IMR-90 (cell line): ENCODE measurements around the gene EMX2. TPM values are rescaled to one million over a fixed set of nuclear protein-coding genes. Genes with fewer than 3 reads are reported as not detected.

Experiments
- ATAC-seq: fragments of 200-7000 bp; cut with Tn5 transposase; 2 replicates; pipeline ENCODE4 v1.9.1; 2020; ENCODE audit warnings: low read depth, mild to moderate bottlenecking, moderate library complexity
- BruUV-seq: library from RNA; stranded (reverse); fragments of 400-500 nt; replicated peaks from 2 replicates; lab custom pipeline; 2021; lab: Mats Ljungman, UMichigan
- CTCF ChIA-PET: fragments of 300-600 bp; formaldehyde crosslinking; extraction: SDS; loops from one replicate; lab custom pipeline; 2021; ENCODE audit warnings: antibody characterized with exemption; lab: Yijun Ruan, JAX
- POLR2A ChIA-PET: fragments of 300-600 bp; sonication (Branson Sonifier 250); formaldehyde crosslinking; loops from one replicate; lab custom pipeline; 2022; ENCODE audit warnings: antibody characterized with exemption; ENCODE audit not compliant: unreplicated experiment; lab: Charles Lee
- DNase-seq: peaks from one replicate; pipeline ENCODE4 v3.0.0; 2013
- H2AFZ ChIP-seq: replicated peaks from 2 replicates; pipeline ENCODE3; 2013; ENCODE audit warnings: low read length, mild to moderate bottlenecking; ENCODE audit not compliant: poor library complexity
- H2AK5ac ChIP-seq: 2 replicates; pipeline ENCODE4 v1.6.1; 2013; ENCODE audit warnings: low read depth, low read length, inconsistent platforms
- H2AK9ac ChIP-seq: replicated peaks from 2 replicates; pipeline ENCODE3; 2013; ENCODE audit warnings: mild to moderate bottlenecking, low read depth, low read length, moderate library complexity; ENCODE audit not compliant: poor library complexity
- H2BK120ac ChIP-seq: 2 replicates; pipeline ENCODE4 v1.6.1; 2013; ENCODE audit warnings: low read depth, low read length, inconsistent platforms
- H2BK15ac ChIP-seq: 3 replicates; pipeline ENCODE4 v1.6.1; 2013; ENCODE audit warnings: low read depth, low read length, inconsistent platforms
- H2BK20ac ChIP-seq: 2 replicates; pipeline ENCODE4 v1.6.1; 2013; ENCODE audit warnings: low read depth, mild to moderate bottlenecking, inconsistent platforms, low read length, moderate library complexity
- H2BK5ac ChIP-seq: 2 replicates; pipeline ENCODE4 v1.6.1; 2013; ENCODE audit warnings: mild to moderate bottlenecking, low read depth, low read length, inconsistent platforms; ENCODE audit not compliant: poor library complexity, severe bottlenecking
- H3K14ac ChIP-seq: replicated peaks from 2 replicates; pipeline ENCODE4 v1.6.1; 2013; ENCODE audit warnings: low read depth, low read length, inconsistent platforms
- H3K18ac ChIP-seq: 2 replicates; pipeline ENCODE4 v1.6.1; 2013; ENCODE audit warnings: low read depth, low read length, control low read depth
- H3K23ac ChIP-seq: 2 replicates; pipeline ENCODE4 v1.6.1; 2013; ENCODE audit warnings: low read depth, low read length, inconsistent platforms
- H3K27ac ChIP-seq: 2 replicates; pipeline ENCODE4 v1.5.1; 2013; ENCODE audit warnings: mild to moderate bottlenecking, control low read depth, low read length; ENCODE audit not compliant: insufficient read depth
- H3K27me3 ChIP-seq: 2 replicates; pipeline ENCODE4 v1.6.1; 2013; ENCODE audit warnings: low read length; ENCODE audit not compliant: control insufficient read depth, insufficient read depth
- H3K36me3 ChIP-seq: 2 replicates; pipeline ENCODE4 v1.6.1; 2013; ENCODE audit warnings: low read length, mixed read lengths; ENCODE audit not compliant: control insufficient read depth, insufficient read depth
- H3K4ac ChIP-seq: 2 replicates; pipeline ENCODE4 v1.6.1; 2013; ENCODE audit warnings: low read depth, low read length, inconsistent platforms
- H3K4me1 ChIP-seq: 2 replicates; pipeline ENCODE4 v1.6.1; 2013; ENCODE audit warnings: low read length, mixed read lengths; ENCODE audit not compliant: control insufficient read depth, insufficient read depth
- H3K4me2 ChIP-seq: 2 replicates; pipeline ENCODE4 v1.6.1; 2013; ENCODE audit warnings: low read depth, mild to moderate bottlenecking, control low read depth, low read length, moderate library complexity
- H3K4me3 ChIP-seq: 2 replicates; pipeline ENCODE4 v1.5.1; 2013; ENCODE audit warnings: low read depth, mild to moderate bottlenecking, control low read depth, low read length, moderate library complexity; ENCODE audit not compliant: insufficient read depth
- H3K56ac ChIP-seq: 2 replicates; pipeline ENCODE4 v1.6.1; 2013; ENCODE audit warnings: low read length, inconsistent platforms; ENCODE audit not compliant: insufficient read depth; ENCODE audit errors: extremely low read depth
- H3K79me1 ChIP-seq, 2 experiments: 2 replicates each; pipeline ENCODE4 v1.6.1; 2013; ENCODE audit warnings: low read length in 2 of 2, inconsistent platforms in 1 of 2, low read depth in 1 of 2
- H3K9ac ChIP-seq: 2 replicates; pipeline ENCODE4 v1.6.1; 2013; ENCODE audit warnings: low read depth, low read length, control low read depth
- H3K9me1 ChIP-seq: 2 replicates; pipeline ENCODE4 v1.6.1; 2013; ENCODE audit warnings: low read length, inconsistent platforms; ENCODE audit not compliant: insufficient read depth
- H3K9me3 ChIP-seq: 2 replicates; pipeline ENCODE4 v1.6.1; 2013; ENCODE audit warnings: low read length; ENCODE audit not compliant: control insufficient read depth, insufficient read depth
- H4K20me1 ChIP-seq: 2 replicates; pipeline ENCODE4 v1.6.1; 2013; ENCODE audit warnings: low read length, inconsistent platforms; ENCODE audit not compliant: insufficient read depth
- H4K5ac ChIP-seq: 2 replicates; pipeline ENCODE4 v1.6.1; 2013; ENCODE audit warnings: mild to moderate bottlenecking, low read depth, low read length, control low read depth
- H4K8ac ChIP-seq, 2 experiments: 2 replicates each; pipeline ENCODE4 v1.6.1; 2013; ENCODE audit warnings: low read depth in 2 of 2, low read length in 2 of 2, control low read depth in 1 of 2, inconsistent platforms in 1 of 2
- H4K91ac ChIP-seq: 2 replicates; pipeline ENCODE4 v1.6.1; 2013; ENCODE audit warnings: low read depth, low read length, inconsistent platforms; ENCODE audit not compliant: insufficient read depth
- BHLHE40 ChIP-seq: fragments of 150-350 bp; IDR thresholded peaks from 2 replicates; pipeline ENCODE4 v1.6.1; 2016; ENCODE audit warnings: mild to moderate bottlenecking, low read depth, low read length
- CEBPB ChIP-seq: IDR thresholded peaks from 2 replicates; pipeline ENCODE4 v1.6.1; 2012; ENCODE audit warnings: low read depth, low read length, improper control_type of control experiment
- CHD1 ChIP-seq: IDR thresholded peaks from 2 replicates; pipeline ENCODE4 v1.6.1; 2012; ENCODE audit warnings: low read depth, low read length, improper control_type of control experiment
- CTCF ChIP-seq: conservative IDR thresholded peaks from 2 replicates; pipeline ENCODE4 v1.5.1; 2012; ENCODE audit warnings: mild to moderate bottlenecking, low read depth, low read length, improper control_type of control experiment
- ELK1 ChIP-seq: fragments of 150-350 bp; IDR thresholded peaks from 2 replicates; pipeline ENCODE4 v1.6.1; 2016; ENCODE audit warnings: low read depth, mild to moderate bottlenecking, low read length, moderate library complexity, borderline replicate concordance
- FOS ChIP-seq: fragments of 150-350 bp; IDR thresholded peaks from 2 replicates; pipeline ENCODE4 v1.6.1; 2016; ENCODE audit warnings: low read depth, low read length
- MAFK ChIP-seq: IDR thresholded peaks from 2 replicates; pipeline ENCODE4 v1.6.1; 2012; ENCODE audit warnings: low read depth, low read length, improper control_type of control experiment
- MAZ ChIP-seq: IDR thresholded peaks from 2 replicates; pipeline ENCODE4 v1.6.1; 2012; ENCODE audit warnings: low read depth, mild to moderate bottlenecking, low read length, improper control_type of control experiment, moderate library complexity, borderline replicate concordance
- MXI1 ChIP-seq: IDR thresholded peaks from 2 replicates; pipeline ENCODE4 v1.6.1; 2012; ENCODE audit warnings: low read depth, mild to moderate bottlenecking, low read length, moderate library complexity, borderline replicate concordance
- NFE2L2 ChIP-seq: fragments of 150-350 bp; IDR thresholded peaks from 2 replicates; pipeline ENCODE4 v1.6.1; 2016; ENCODE audit warnings: low read depth, mild to moderate bottlenecking, low read length
- POLR2A ChIP-seq: IDR thresholded peaks from 2 replicates; pipeline ENCODE4 v1.6.1; 2012; ENCODE audit warnings: mild to moderate bottlenecking, low read depth, low read length
- RAD21 ChIP-seq: IDR thresholded peaks from 2 replicates; pipeline ENCODE4 v1.6.1; 2012; ENCODE audit warnings: low read length, improper control_type of control experiment
- RCOR1 ChIP-seq: IDR thresholded peaks from 2 replicates; pipeline ENCODE4 v1.6.1; 2012; ENCODE audit warnings: mild to moderate bottlenecking, low read length, improper control_type of control experiment; ENCODE audit not compliant: insufficient replicate concordance
- RFX5 ChIP-seq: IDR thresholded peaks from 2 replicates; pipeline ENCODE4 v1.8.0; 2012; ENCODE audit warnings: low read depth, mild to moderate bottlenecking, low read length, moderate library complexity
- SMC3 ChIP-seq: fragments of 150-350 bp; IDR thresholded peaks from 2 replicates; pipeline ENCODE4 v1.6.1; 2016; ENCODE audit warnings: low read depth, mild to moderate bottlenecking, antibody characterized with exemption, low read length, moderate library complexity
- USF2 ChIP-seq: fragments of 150-350 bp; IDR thresholded peaks from 2 replicates; pipeline ENCODE4 v1.6.1; 2017; ENCODE audit warnings: mild to moderate bottlenecking, antibody characterized with exemption, low read length, low read depth
- WGBS, 2 experiments: methylation state at CpG; one replicate each; pipeline versions ENCODE4 v1.1.5 to v1.1.7; 2013; ENCODE audit warnings: missing lambda C conversion rate in 2 of 2; ENCODE audit not compliant: insufficient read length in 1 of 2; ENCODE audit errors: extremely low coverage in 2 of 2; 5-methylcytosine and 5-hydroxymethylcytosine counted together
- dilution Hi-C: fragments of 300-500 bp; cut with HindIII; formaldehyde crosslinking; loops from one replicate; pipeline ENCODE4 v1.14.3; 2018; ENCODE audit warnings: low sequenced_read_pairs; ENCODE audit not compliant: unreplicated experiment
- in situ Hi-C: fragments of 300-500 bp; cut with MboI; formaldehyde crosslinking; loops from 3 replicates; pipeline ENCODE4 v1.14.3; 2019; ENCODE audit warnings: low sequenced_read_pairs, inconsistent platforms, mixed read lengths
- intact Hi-C: fragments of 100-400 bp; cut with micrococcal nuclease; formaldehyde crosslinking; loops from 2 replicates; pipeline ENCODE4 v1.10.0; 2022
- polyA plus RNA-seq, 3 experiments: library from polyadenylated mRNA; depleted of rRNA; stranded (reverse); fragments of >200 nt; gene quantifications; 2 replicates each; pipeline ENCODE4 v1.2.3, GENCODE V29; 2012; ENCODE audit warnings: low replicate concordance in 1 of 3
- total RNA-seq: library from RNA; depleted of rRNA; stranded (reverse); fragments of >200 nt; gene quantifications from 2 replicates; pipeline ENCODE4 v1.2.3, GENCODE V29; 2012

Gene EMX2
- total and polyA plus RNA-seq, 2 of the 4 experiments (the other 2 are of a cell fraction): not detected

GRCh38 chr10:117532451-117533107 lies 10.0 kb upstream of the EMX2 start:
- ATAC-seq: no peak
- no peak overlapping the region for H3K4me2 ChIP-seq
- H3K9me1 ChIP-seq: no peaks in the 10 kb centered on the region
- no peak overlapping the region for H3K56ac ChIP-seq
- H3K9ac ChIP-seq: no peak overlapping the region
- no peak overlapping the region for H2AK9ac ChIP-seq
- H3K4me1 ChIP-seq: no peaks in the 10 kb centered on the region
- no peaks in the 10 kb centered on the region for H4K20me1 ChIP-seq
- no peak for TF ChIP-seq RAD21
- no peak for TF ChIP-seq MAFK
- no peak for TF ChIP-seq FOS
- no peak for TF ChIP-seq CHD1
- no peak for TF ChIP-seq CEBPB
- no peak for TF ChIP-seq USF2
- TF ChIP-seq RCOR1: no peak
- TF ChIP-seq RFX5: no peak
- TF ChIP-seq MAZ: no peak
- TF ChIP-seq POLR2A: no peak
- TF ChIP-seq SMC3: no peak
- TF ChIP-seq CTCF: no peak
- no peak for TF ChIP-seq NFE2L2
- TF ChIP-seq MXI1: no peak
- no peak for TF ChIP-seq BHLHE40
- no peak for TF ChIP-seq ELK1
- no peak for DNase-seq
- WGBS, 2 experiments: 1% methylated on average over 14 of the region's 33 CpGs; no CpG with 5 or more reads in 1 of the 2 experiments
- intact Hi-C loops (loop anchor here (10.0 kb wide), 1 partner anchor 512 kb away; the partner anchor contains the start of gene RAB11FIP2), dilution Hi-C loops (no loop called here), in situ Hi-C loops (no loop called here)
- H3K4ac ChIP-seq: no peak overlapping the region
- H2BK5ac ChIP-seq: no peak overlapping the region
- H4K8ac ChIP-seq: no peak overlapping the region
- H2AFZ ChIP-seq: no peak overlapping the region
- no peak overlapping the region for H2BK15ac ChIP-seq
- no peak overlapping the region for H2BK120ac ChIP-seq
- H3K79me1 ChIP-seq: no peaks in the 10 kb centered on the region
- POLR2A ChIA-PET: no interaction called here
- no peak overlapping the region for H3K4me3 ChIP-seq
- no peak overlapping the region for H3K18ac ChIP-seq
- no TSS peak for BruUV-seq
- H4K91ac ChIP-seq: no peak overlapping the region
- peaks cover 63% of the 10 kb centered on the region for H3K27me3 ChIP-seq
- no peak overlapping the region for H3K14ac ChIP-seq
- no peak overlapping the region for H2BK20ac ChIP-seq
- H2AK5ac ChIP-seq: no peak overlapping the region
- no peak overlapping the region for H4K5ac ChIP-seq
- no peak overlapping the region for H3K23ac ChIP-seq
- CTCF ChIA-PET: interaction anchor here (0.6 kb wide), 1 partner anchor 15 kb away, joined by 5 read pairs; no protein-coding TSS in a partner anchor
- no peak overlapping the region for H3K27ac ChIP-seq
- H3K36me3 ChIP-seq: no peaks in the 10 kb centered on the region
- H3K9me3 ChIP-seq: no peaks in the 10 kb centered on the region
